ENCODE measurements around the gene VPS13C. TPM values are rescaled to one million over a fixed set of nuclear protein-coding genes. Genes with fewer than 3 reads are reported as not detected.

VPS13C gene
- total RNA-seq, 1 donor from 2014 or later = 38.7 TPM

DNA sequence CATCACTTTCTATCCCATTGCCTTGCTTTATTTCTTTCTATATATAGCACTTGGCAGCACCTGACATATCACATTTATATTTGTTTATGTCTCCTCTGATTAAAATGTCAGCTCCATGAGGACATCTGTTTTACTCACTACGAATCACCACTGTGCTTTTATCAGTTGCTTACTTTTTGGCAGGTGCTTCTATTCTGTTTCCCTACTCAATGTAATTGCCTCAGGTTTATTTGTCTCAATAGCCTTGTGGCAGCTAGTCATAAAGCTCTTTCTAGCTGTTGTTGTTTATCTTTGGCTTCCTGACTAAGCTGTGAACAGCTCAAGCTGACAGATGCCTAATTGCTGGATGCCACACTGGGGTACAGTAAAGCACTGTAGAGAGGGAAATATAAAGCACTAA, 85.5 kb downstream of the VPS13C start:
- Mint-ChIP-seq H3K4me3 (no peak overlapping the region), H3K36me3 (peaks cover 14% of the 10 kb centered on the region), H3K4me1 (ENCODE audit: unreplicated experiment) (no peaks in the 10 kb centered on the region), H3K27ac (no peak overlapping the region), H3K9me3 (no peaks in the 10 kb centered on the region), H3K27me3 (no peaks in the 10 kb centered on the region)
- TF ChIP-seq, protein P1, sequence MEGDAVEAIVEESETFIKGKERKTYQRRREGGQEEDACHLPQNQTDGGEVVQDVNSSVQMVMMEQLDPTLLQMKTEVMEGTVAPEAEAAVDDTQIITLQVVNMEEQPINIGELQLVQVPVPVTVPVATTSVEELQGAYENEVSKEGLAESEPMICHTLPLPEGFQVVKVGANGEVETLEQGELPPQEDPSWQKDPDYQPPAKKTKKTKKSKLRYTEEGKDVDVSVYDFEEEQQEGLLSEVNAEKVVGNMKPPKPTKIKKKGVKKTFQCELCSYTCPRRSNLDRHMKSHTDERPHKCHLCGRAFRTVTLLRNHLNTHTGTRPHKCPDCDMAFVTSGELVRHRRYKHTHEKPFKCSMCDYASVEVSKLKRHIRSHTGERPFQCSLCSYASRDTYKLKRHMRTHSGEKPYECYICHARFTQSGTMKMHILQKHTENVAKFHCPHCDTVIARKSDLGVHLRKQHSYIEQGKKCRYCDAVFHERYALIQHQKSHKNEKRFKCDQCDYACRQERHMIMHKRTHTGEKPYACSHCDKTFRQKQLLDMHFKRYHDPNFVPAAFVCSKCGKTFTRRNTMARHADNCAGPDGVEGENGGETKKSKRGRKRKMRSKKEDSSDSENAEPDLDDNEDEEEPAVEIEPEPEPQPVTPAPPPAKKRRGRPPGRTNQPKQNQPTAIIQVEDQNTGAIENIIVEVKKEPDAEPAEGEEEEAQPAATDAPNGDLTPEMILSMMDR (conservative IDR thresholded peaks at IDR 0.05) = no peak
- DNase-seq (ENCODE audit: extremely low spot score, unreplicated experiment) = no peak

DNA sequence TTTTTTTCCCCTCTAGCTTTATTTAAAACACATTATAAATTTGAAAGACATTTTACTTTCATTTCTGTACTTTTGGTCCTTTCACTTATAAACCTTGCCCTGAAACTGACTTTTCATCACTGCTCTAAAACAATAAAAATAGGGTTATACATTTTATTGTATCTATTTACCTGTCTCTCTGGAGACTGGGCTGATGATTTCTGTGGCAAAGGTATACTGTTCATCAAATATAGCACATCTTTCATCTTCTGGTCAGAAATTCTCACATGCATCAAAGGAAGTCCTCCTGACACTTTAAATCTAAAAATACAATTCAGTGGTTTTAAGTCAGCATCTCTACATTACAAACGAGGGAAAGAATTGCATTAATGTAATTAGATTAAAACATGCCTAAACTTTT, 86.1 kb downstream of the VPS13C start:
- Mint-ChIP-seq H3K4me1 (ENCODE audit: unreplicated experiment) (no peaks in the 10 kb centered on the region), H3K36me3 (peaks cover 11% of the 10 kb centered on the region), H3K27ac (no peak overlapping the region), H3K4me3 (no peak overlapping the region), H3K27me3 (no peaks in the 10 kb centered on the region), H3K9me3 (no peaks in the 10 kb centered on the region)
- TF ChIP-seq, protein P1 (conservative IDR thresholded peaks at IDR 0.05) = no peak
- DNase-seq (ENCODE audit: extremely low spot score, unreplicated experiment) = no peak

DNA sequence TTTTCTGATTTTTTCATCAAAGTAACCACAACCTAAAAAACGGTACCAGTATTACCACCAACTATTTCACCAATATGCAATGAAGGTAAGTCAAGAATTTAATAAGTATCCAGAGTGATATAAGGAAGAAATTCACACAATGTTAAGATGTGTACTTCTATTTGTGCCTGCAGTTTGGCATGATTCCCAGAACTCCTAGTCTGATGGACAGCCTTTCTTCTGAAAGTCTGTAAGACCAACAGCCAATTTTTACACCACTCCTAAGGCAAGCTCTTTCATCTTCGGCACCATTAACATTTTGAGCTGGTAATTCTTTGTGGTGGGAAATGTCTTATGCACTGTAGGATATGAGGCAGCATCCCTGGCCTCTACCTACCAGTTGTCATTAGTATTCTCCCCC, 108.3 kb downstream of the VPS13C start:
- peaks cover 4% of the 10 kb centered on the region for H3K9me3 Mint-ChIP-seq
- no peaks in the 10 kb centered on the region for H3K4me1 Mint-ChIP-seq (ENCODE audit: unreplicated experiment)
- H3K27ac Mint-ChIP-seq = no peak overlapping the region
- DNase-seq (ENCODE audit: extremely low spot score, unreplicated experiment) = no peak
- H3K27me3 Mint-ChIP-seq = no peaks in the 10 kb centered on the region
- TF ChIP-seq, protein P1 (conservative IDR thresholded peaks at IDR 0.05) = no peak
- H3K4me3 Mint-ChIP-seq = no peak overlapping the region
- peaks cover 39% of the 10 kb centered on the region for H3K36me3 Mint-ChIP-seq

DNA sequence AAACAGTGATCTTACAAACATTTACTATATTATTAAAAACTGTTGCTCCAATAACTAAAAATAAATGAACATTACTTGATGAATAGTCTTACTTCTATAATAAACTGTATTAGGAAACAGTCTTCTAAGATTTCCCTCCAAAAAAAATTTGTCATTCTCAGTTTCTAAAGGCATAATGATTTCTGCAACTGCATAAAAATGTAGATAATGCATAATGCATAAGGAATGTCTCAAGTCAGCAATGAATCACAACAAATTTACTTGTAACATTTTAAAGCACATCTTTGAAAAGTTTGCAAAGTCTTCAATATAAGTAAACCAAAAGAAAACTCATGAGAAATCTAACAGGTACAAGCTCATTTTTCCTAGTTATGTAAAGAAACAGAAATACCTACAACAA, 113.5 kb downstream of the VPS13C start:
- no peaks in the 10 kb centered on the region for H3K27me3 Mint-ChIP-seq
- TF ChIP-seq, protein P1 (conservative IDR thresholded peaks at IDR 0.05) = no peak
- no peak overlapping the region for H3K4me3 Mint-ChIP-seq
- H3K9me3 Mint-ChIP-seq = peaks cover 8% of the 10 kb centered on the region
- H3K36me3 Mint-ChIP-seq = peaks cover 38% of the 10 kb centered on the region
- no peak overlapping the region for H3K27ac Mint-ChIP-seq
- no peak for DNase-seq (ENCODE audit: extremely low spot score, unreplicated experiment)
- no peaks in the 10 kb centered on the region for H3K4me1 Mint-ChIP-seq (ENCODE audit: unreplicated experiment)

DNA sequence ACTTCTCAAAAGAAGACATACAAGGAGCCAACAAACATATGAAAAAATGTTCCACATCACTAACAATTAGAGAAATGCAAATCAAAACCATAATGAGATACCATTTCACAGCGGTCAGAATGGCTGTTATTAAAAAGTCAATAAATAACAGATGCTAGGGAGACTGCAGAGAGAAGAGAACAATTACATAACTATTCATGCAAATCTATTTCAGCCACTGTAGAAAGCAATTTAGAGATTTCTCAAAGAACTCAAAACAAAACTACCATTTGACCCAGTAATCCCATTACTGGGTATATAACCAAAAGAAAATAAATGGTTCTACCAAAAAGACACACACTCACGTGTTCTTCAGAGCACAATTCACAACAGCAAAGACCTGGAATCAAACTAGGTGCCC, 116.3 kb downstream of the VPS13C start:
- no peak overlapping the region for H3K27ac Mint-ChIP-seq
- H3K27me3 Mint-ChIP-seq = no peaks in the 10 kb centered on the region
- H3K4me1 Mint-ChIP-seq (ENCODE audit: unreplicated experiment) = no peaks in the 10 kb centered on the region
- no peak overlapping the region for H3K4me3 Mint-ChIP-seq
- no peak for DNase-seq (ENCODE audit: extremely low spot score, unreplicated experiment)
- TF ChIP-seq, protein P1 (conservative IDR thresholded peaks at IDR 0.05) = no peak
- H3K36me3 Mint-ChIP-seq = peaks cover 31% of the 10 kb centered on the region
- H3K9me3 Mint-ChIP-seq = peaks cover 8% of the 10 kb centered on the region

DNA sequence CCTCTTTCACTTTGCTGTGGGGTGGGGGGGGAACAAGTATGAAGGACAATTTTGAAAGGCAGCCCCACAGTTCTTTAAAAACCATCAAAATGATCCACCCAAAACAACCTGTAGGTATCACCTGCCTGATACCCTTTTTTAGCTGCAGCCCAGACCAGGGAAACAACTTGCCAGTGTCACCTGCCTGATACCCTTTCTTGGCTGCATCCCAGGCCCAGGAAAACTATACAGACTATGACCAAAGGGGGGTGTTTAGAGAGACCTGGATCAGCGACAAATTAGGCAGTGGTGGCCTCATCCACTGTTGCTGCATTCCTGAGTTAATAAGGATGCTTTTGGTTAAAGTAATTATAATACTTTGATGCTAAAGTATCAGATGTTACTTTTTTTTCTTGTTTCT, 122.0 kb downstream of the VPS13C start:
- H3K36me3 Mint-ChIP-seq = peaks cover 20% of the 10 kb centered on the region
- no peaks in the 10 kb centered on the region for H3K4me1 Mint-ChIP-seq (ENCODE audit: unreplicated experiment)
- TF ChIP-seq, protein P1 (conservative IDR thresholded peaks at IDR 0.05) = no peak
- H3K9me3 Mint-ChIP-seq = no peaks in the 10 kb centered on the region
- H3K27ac Mint-ChIP-seq = no peak overlapping the region
- no peak for DNase-seq (ENCODE audit: extremely low spot score, unreplicated experiment)
- H3K27me3 Mint-ChIP-seq = no peaks in the 10 kb centered on the region
- no peak overlapping the region for H3K4me3 Mint-ChIP-seq
